HG03095 (cell line): ENCODE measurements around the gene TNK1.
A peak's percentile ranks its signal among the peaks of the same experiment; 100 is the strongest.
"Not testable (repeated sequence)": the region's sequence is repeated elsewhere in the genome, so short reads cannot be mapped to it uniquely, and the experiment has no call there.

Experiments
- ATAC-seq: cut with Tn5 transposase; IDR thresholded peaks from one replicate; pipeline ENCODE4 v1.9.1; 2021; ENCODE audit warnings: moderate library complexity; ENCODE audit not compliant: unreplicated experiment

Gene TNK1

GRCh38 chr17:7354262-7354843 lies 26.5 kb upstream of the TNK1 start:
- ATAC-seq, result no peak

DNA sequence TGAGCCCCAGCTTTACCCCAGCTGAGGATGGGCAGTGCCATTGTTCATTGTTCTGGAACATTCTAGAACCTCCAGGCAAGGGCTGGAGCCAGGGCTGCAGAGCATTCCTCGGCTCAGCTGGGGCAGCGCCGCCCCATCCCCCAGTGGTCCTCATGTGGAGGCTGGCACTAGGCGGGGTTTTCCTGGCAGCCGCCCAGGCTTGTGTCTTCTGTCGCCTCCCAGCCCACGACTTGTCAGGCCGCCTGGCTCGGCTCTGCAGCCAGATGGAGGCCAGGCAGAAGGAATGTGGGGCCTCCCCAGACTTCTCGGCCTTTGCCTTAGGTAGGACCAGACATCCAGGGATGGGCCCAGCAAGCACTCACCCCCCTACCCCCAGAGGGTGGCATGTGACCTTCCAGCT lies 25.8 kb upstream of the TNK1 start, which contains the start of gene TMEM95:
Gene TMEM95, plus strand, starts transcription at position 104 of the 400 bp plus-strand sequence. Its CDS starts 49 bp downstream, at position 153.
- no peak for ATAC-seq

DNA sequence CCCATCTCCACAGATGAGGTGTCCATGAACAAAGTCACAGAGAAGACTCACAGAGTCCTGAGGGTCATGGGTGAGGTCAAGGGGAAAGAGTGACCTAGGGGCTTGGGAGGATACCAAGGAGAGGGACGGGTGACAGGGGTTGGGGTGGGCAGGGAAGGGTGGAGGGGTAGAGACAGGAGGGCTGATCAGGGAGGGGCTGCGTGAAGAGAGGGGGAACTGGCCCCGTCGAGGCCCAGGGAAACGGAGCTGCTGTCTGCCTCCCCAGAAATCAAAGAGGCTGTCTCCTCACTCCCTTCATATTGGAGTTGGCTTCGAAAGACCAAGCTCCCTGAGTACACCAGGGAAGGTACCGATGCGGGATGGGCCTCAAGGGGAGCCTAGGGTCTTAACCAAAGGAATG lies 25.3 kb upstream of the TNK1 start:
- no peak for ATAC-seq

GRCh38 chr17:7356072-7356549 lies 24.8 kb upstream of the TNK1 start:
- no peak for ATAC-seq

- no peak for ATAC-seq
These were observed 24.1 kb upstream of the TNK1 start for GRCh38 chr17:7356756-7357155.

DNA sequence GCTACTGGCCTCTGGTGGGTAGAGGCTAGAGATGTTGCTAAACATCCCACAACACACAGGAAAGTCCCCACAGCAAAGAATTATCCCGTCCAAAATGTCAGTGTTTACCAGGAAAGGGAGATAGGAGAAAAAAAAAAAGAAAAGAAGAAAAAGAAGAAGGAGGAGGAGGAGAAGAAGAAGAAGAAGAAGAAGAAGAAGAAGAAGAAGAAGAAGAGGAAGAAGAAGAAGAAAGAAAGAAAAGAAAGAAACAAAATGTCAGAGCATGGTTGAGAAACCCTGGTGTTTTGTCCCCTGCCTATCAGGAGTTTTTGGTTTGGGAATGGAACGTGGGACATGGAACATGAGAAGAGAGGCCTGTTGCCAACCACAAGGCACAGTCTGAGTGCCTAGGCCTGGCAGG lies 23.5 kb upstream of the TNK1 start:
- no peak for ATAC-seq

DNA sequence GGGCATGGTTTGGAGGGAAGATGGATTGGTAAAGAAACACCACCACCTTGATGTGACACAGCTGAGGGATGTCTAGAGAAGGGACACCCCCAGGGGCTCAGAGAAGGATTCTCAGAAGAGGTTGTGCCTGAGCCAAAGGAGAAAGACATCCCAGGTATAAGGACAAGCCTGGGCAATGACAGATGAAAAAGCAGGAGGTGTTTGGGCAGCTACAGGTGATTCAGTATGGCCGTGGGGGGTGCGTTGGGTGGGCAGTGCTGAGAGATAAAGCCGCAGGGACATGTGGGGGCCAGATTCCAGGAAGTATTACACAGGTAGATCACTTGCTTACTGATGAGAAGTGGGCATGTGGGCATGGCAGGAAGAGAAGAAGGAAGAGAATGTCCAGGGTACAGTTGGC lies 19.0 kb upstream of the TNK1 start:
- no peak for ATAC-seq

DNA sequence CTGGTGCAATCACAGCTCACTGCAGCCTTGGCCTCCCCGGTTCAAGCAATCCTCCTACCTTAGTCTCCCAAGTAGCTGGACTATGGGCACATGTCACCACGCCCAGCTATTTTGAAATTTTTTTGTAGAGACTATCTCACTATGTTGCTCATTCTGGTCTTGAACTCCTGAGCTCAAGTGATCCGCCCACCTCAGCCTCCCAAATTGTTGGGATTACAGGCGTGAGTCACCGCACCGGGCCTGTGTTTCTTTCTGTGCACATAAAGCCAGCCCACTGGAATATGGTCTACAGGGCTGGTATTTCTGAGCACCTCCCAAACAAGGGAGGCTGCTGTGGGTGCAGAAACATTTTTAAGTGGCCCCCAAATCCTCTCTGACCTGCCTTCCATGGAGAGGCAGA lies 17.6 kb upstream of the TNK1 start:
- ATAC-seq, result no peak

DNA sequence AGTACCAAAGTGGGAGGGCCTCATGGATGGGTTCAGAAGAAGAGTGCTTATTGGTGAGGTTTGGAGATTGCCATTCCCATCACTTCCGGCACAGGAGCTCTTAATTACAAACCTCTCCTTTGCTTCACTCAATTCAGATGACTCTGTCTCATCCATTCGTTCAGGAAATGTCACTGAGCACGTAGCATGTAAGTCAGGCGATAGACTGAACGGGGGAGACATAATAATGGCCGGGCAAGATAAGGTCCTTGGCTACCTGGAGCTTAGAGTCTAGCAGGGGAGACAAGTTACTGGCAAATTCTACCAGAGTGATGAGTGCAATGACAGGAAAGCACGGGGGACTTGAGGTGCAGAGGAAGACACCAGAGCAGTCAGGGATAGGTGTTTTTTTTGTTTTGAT lies 14.9 kb upstream of the TNK1 start:
- ATAC-seq, result not testable (repeated sequence)

GRCh38 chr17:7367083-7367482 lies 13.8 kb upstream of the TNK1 start:
- ATAC-seq, result no peak

DNA sequence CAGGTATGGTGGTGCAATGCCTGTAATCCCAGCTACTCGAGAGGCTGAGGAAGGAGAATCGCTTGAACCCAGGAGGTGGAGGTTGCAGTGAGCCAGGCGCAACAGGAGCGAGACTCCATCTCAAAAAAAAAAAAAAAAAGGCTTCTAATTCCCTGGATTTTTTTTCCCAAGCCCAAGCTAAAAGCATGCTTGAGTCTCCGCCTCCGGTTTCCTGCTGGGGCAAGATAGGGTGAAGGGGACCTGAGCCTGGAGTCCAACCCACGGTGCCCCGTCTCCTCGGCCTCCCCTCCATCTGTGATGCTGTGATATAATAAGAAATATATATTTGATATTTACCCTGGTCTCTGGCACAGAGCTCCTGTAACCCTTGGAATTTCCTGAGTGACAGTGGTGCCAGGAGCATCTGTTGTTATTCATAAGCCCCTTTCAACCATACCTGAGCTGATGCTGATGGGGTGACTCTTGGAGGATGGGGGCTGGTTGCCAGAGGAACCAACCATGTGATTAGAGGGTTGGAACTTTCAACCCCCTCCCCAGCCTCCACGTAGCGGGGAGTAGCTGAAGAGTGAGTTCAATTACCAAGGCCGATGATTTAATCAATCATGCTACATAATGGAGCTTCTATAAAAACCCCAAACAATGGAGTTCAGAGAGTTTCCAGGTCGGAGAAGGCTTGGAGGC lies 12.8 kb upstream of the TNK1 start:
- no peak for ATAC-seq

DNA sequence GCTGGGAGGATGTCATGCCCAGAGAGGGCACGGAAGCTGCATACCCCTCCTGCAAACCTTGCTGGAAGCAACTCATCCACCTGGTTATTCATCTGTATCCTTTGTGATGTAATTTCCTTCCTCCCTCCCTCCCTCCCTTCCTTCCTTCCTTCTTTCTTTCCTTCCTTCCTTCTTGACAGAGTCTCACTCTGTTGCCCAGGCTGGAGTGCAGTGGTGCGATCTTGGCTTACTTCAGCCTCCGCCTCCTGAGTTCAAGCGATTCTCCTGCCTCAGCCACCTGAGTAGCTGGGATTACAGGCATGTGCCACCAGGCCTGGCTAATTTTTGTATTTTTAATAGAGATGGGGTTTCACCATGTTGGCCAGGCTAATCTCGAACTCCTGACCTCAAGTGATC lies 12.3 kb upstream of the TNK1 start:
- ATAC-seq, result not testable (repeated sequence)

- ATAC-seq, result no peak
These were observed 11.1 kb upstream of the TNK1 start for GRCh38 chr17:7369825-7370224.

GRCh38 chr17:7370853-7371252 lies 10.0 kb upstream of the TNK1 start:
- no peak for ATAC-seq

DNA sequence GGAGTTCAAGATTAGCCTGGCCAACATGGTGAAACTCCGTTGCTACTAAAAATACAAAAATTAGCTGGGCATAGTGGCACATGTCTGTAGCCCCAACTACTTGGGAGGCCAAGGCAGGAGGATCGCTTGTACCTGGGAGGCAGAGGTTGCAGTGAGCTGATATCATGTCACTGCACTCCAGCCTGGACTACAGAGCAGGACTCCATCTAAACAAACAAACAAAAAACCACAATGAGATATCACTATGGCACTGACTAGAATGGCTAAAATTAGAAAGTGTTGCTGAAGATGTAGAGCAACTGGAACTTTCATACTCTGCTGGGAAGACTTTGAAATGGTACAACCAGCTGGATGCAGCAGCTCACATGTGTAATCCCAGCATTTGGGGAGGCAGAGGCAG lies 6.5 kb upstream of the TNK1 start:
- ATAC-seq, result no peak

- ATAC-seq, result no peak
These were observed 1.8 kb upstream of the TNK1 start for GRCh38 chr17:7379134-7379533.

DNA sequence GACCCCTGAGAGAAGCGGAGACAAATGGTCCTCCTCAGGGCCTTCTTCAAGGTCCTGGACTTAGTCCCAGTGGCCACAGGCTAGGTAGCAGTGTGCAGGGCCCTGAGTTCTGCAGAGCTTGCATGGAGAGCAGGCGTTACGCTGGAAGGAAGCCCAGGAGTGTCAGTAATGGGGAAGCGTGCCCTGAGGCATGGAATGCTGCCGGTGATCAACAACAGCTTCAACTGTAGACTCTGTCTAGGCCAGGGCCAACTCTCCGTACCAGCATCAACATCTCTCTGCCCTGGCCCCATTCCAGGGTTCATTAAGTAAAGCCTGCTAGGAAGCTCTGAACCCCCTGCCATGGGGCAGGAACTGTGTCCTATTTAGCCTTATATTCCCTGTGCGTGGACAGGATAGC lies 568 bp upstream of the TNK1 start:
- no peak for ATAC-seq

GRCh38 chr17:7382901-7383300 lies 2.0 kb downstream of the TNK1 start:
- no peak for ATAC-seq

GRCh38 chr17:7383371-7383741 lies 2.5 kb downstream of the TNK1 start:
- ATAC-seq, result no peak

- peak; percentile 54 for ATAC-seq
These were observed 3.0 kb downstream of the TNK1 start for GRCh38 chr17:7383742-7384488.

GRCh38 chr17:7384489-7385081 lies 3.7 kb downstream of the TNK1 start:
- no peak for ATAC-seq

DNA sequence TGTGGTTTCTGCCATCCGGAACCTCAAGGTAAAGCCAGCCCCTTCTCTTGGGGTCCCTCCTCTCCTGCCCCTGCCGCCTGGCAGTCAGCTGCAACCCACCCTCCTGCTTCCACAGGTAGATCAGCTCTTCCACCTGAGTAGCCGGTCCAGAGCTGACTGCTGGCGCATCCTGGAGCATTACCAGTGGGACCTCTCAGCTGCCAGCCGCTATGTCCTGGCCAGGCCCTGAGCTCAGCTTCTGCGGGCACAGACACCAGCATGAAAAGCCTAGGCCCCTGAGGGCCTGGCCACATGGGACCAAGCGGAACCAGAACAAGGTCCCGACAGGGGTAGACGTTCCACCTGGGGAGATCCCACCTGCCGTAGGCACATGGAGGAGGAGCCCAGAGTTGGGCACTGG lies 8.0 kb downstream of the TNK1 start:
- no peak for ATAC-seq
